CD4-positive, CD25-positive, alpha-beta regulatory T cell (primary cell): ENCODE data around the gene SYVN1. TPM values are rescaled to one million over a fixed set of nuclear protein-coding genes. Genes with fewer than 3 reads are reported as not detected.

ENCODE experiments used
- ATAC-seq, 2 donors: fragments of 150-1000 bp; cut with Tn5 transposase; one replicate each; pipeline ENCODE4 v1.10.0; 2021; ENCODE audit warnings: low read depth in 2 of 2, moderate number of reproducible peaks in 2 of 2, moderate library complexity in 1 of 2
- DNase-seq, 3 donors: peaks; one replicate each; pipeline versions ENCODE4 v3.0.0 to v3.0.0-alpha.2; 2012 to 2022; ENCODE audit warnings: mixed read lengths in 1 of 3
- H3K27ac ChIP-seq: one replicate; pipeline ENCODE4 v1.7.0; 2013; ENCODE audit warnings: mild to moderate bottlenecking, low read length; ENCODE audit not compliant: insufficient read depth, poor library complexity, severe bottlenecking
- H3K27me3 ChIP-seq: one replicate; pipeline ENCODE4 v1.7.0; 2013; ENCODE audit warnings: low read length; ENCODE audit not compliant: control insufficient read depth, insufficient read depth
- H3K36me3 ChIP-seq: one replicate; pipeline ENCODE4 v1.7.0; 2013; ENCODE audit warnings: mild to moderate bottlenecking, low read length, moderate library complexity; ENCODE audit not compliant: control insufficient read depth, insufficient read depth
- H3K4me1 ChIP-seq: 2 replicates; pipeline ENCODE4 v1.7.0; 2013; ENCODE audit warnings: mild to moderate bottlenecking, low read length; ENCODE audit not compliant: insufficient read depth, control insufficient read depth, poor library complexity, severe bottlenecking
- H3K4me3 ChIP-seq: one replicate; pipeline ENCODE4 v1.7.0; 2013; ENCODE audit warnings: low read depth, mild to moderate bottlenecking, low read length, moderate library complexity
- H3K9me3 ChIP-seq, 2 experiments: 1 replicate in 1 of 2; 2 replicates in 1 of 2; pipeline ENCODE4 v1.7.0; 2013; ENCODE audit warnings: low read length in 2 of 2, mild to moderate bottlenecking in 1 of 2, moderate library complexity in 1 of 2; ENCODE audit not compliant: control insufficient read depth in 2 of 2
- H3K27ac Mint-ChIP-seq, 3 donors: one replicate each; pipeline ENCODE4 v1.8.0; 2020 to 2022; ENCODE audit warnings: mild to moderate bottlenecking in 3 of 3, mixed read lengths in 3 of 3, moderate library complexity in 2 of 3
- H3K27me3 Mint-ChIP-seq: one replicate; pipeline ENCODE4 v1.8.0; 2022; ENCODE audit warnings: mild to moderate bottlenecking, mixed read lengths
- H3K36me3 Mint-ChIP-seq: one replicate; pipeline ENCODE4 v1.8.0; 2020; ENCODE audit warnings: mixed read lengths
- H3K4me1 Mint-ChIP-seq, 4 donors: one replicate each; pipeline ENCODE4 v1.8.0; 2020 to 2022; ENCODE audit warnings: mixed read lengths in 4 of 4, mild to moderate bottlenecking in 1 of 4
- H3K4me3 Mint-ChIP-seq, 4 donors: one replicate each; pipeline ENCODE4 v1.8.0; 2020 to 2022; ENCODE audit warnings: mild to moderate bottlenecking in 4 of 4, mixed read lengths in 4 of 4, moderate library complexity in 3 of 4
- H3K9me3 Mint-ChIP-seq, 7 donors: one replicate each; pipeline ENCODE4 v1.8.0; 2020 to 2022; ENCODE audit warnings: mixed read lengths in 7 of 7, mild to moderate bottlenecking in 3 of 7, moderate library complexity in 2 of 7
- polyA plus RNA-seq, 4 donors: library from polyadenylated mRNA; unstranded; fragments of 300-500 nt; fragmentation: Illumina TruSeq; gene quantifications; one replicate each; pipeline ENCODE4 v1.2.3, GENCODE V29; 2021
- total RNA-seq: library from RNA; stranded (reverse); gene quantifications from one replicate; pipeline ENCODE4 v1.2.3, GENCODE V29; 2022

The SYVN1 gene
- total and polyA plus RNA-seq, 5 donors from 2014 or later, result 6.2 to 66.3 (median 7.5) TPM

GRCh38 chr11:65160643-65161042, 26.3 kb upstream of the SYVN1 start:
- Histone ChIP-seq H3K27me3 (no peaks in the 10 kb centered on the region), H3K4me3 (no peak overlapping the region), H3K9me3 (no peaks in the 10 kb centered on the region), H3K36me3 (no peaks in the 10 kb centered on the region), H3K4me1 (no peaks in the 10 kb centered on the region), H3K27ac (no peak overlapping the region)
- Mint-ChIP-seq H3K36me3 (no peaks in the 10 kb centered on the region), H3K9me3 (no peaks in the 10 kb centered on the region), H3K4me3 (no peak overlapping the region), H3K27ac (peak overlapping the region in 1 of 3 donors; percentile 2), H3K4me1 (no peaks in the 10 kb centered on the region), H3K27me3 (peaks cover 20% of the 10 kb centered on the region)
- ATAC-seq (no peak), DNase-seq (no peak)

DNA sequence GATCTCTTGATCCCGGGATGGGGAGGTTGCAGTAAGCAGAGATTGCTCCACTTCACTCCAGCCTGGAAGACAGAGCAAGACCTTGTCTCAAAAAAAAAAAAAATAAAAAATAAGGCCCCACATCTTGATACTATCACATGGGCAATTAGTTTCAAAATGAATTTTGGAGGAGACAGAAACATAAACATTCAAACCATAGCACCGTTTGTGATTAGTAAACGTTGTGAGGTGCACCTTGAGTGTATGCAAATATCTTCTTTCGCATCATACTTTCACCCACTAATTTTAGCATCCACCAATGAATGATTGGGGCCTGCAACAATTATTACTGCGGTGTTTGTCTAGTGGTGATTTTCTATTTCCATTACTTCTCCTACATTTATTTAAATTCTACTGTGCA, 24.7 kb upstream of the SYVN1 start:
- H3K9me3 ChIP-seq, result no peaks in the 10 kb centered on the region
- H3K27ac ChIP-seq, result no peak overlapping the region
- Mint-ChIP-seq H3K9me3 (no peaks in the 10 kb centered on the region), H3K27me3 (peaks cover 16% of the 10 kb centered on the region), H3K4me1 (no peaks in the 10 kb centered on the region), H3K4me3 (no peak overlapping the region), H3K36me3 (no peaks in the 10 kb centered on the region), H3K27ac (no peak overlapping the region)
- H3K27me3 ChIP-seq, result no peaks in the 10 kb centered on the region
- ATAC-seq (no peak), DNase-seq (no peak)
- no peaks in the 10 kb centered on the region for H3K4me1 ChIP-seq
- H3K4me3 ChIP-seq, result no peak overlapping the region
- H3K36me3 ChIP-seq, result no peaks in the 10 kb centered on the region

DNA sequence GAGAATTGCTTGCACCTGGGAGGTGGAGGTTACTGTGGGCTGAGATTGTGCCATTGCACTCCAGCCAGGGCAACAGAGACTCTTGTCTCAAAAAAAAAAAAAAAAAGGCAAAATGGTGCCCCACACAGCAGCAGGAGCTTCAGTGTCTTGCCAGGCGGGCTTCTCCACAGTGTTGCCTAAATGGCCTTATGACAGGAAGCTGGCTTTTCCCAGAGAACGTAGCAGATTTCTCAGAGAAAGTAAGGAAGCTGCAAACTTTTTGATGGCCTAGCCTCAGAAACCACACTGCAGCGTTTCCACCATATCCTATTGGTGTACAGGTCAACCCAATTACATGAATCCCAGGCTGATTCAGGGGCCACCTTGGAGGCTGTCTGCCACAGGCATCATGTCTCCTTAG, 23.0 kb upstream of the SYVN1 start:
- no peak overlapping the region for H3K4me3 ChIP-seq
- DNase-seq, result no peak
- H3K36me3 ChIP-seq, result no peaks in the 10 kb centered on the region
- Mint-ChIP-seq H3K27ac (no peak overlapping the region), H3K4me1 (no peaks in the 10 kb centered on the region), H3K27me3 (peaks cover 32% of the 10 kb centered on the region), H3K36me3 (no peaks in the 10 kb centered on the region), H3K9me3 (no peaks in the 10 kb centered on the region), H3K4me3 (no peak overlapping the region)
- H3K27me3 ChIP-seq, result no peaks in the 10 kb centered on the region
- no peaks in the 10 kb centered on the region for H3K4me1 ChIP-seq
- H3K27ac ChIP-seq, result no peak overlapping the region
- H3K9me3 ChIP-seq, result no peaks in the 10 kb centered on the region
- ATAC-seq, result no peak

DNA sequence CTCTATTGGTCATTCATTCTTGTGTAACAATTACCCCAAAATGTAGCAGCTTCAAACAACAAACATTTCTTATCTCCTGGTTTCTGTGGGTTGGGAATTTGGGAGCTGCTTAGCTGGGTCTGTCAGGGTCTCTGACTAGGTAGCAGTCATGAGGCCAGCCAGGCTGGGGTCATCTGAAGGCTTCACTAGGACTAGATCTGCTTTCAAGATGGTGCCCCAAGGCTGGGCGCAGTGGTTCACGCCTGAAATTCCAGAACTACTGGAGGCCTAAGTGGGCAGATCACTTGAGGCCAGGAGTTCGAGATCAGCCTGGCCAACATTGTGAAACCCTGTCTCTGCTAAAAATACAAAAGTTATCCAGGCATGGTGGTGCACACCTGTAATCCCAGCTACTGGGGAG, 22.6 kb upstream of the SYVN1 start:
- no peak for ATAC-seq

GRCh38 chr11:65156256-65156655, 21.9 kb upstream of the SYVN1 start:
- no peak overlapping the region for H3K27ac ChIP-seq
- no peaks in the 10 kb centered on the region for H3K27me3 ChIP-seq
- no peak for ATAC-seq
- Mint-ChIP-seq H3K27ac (no peak overlapping the region), H3K9me3 (no peaks in the 10 kb centered on the region), H3K4me3 (no peak overlapping the region), H3K27me3 (peaks cover 32% of the 10 kb centered on the region), H3K36me3 (no peaks in the 10 kb centered on the region), H3K4me1 (no peaks in the 10 kb centered on the region)
- no peaks in the 10 kb centered on the region for H3K9me3 ChIP-seq
- no peaks in the 10 kb centered on the region for H3K36me3 ChIP-seq
- no peak for DNase-seq
- no peak overlapping the region for H3K4me3 ChIP-seq
- H3K4me1 ChIP-seq, result no peaks in the 10 kb centered on the region

More for the DNA sequence above, 22.6 kb upstream of the SYVN1 start:
- H3K9me3 ChIP-seq, result no peaks in the 10 kb centered on the region
- Mint-ChIP-seq H3K27me3 (peaks cover 32% of the 10 kb centered on the region), H3K9me3 (no peaks in the 10 kb centered on the region), H3K4me1 (no peaks in the 10 kb centered on the region), H3K36me3 (no peaks in the 10 kb centered on the region), H3K4me3 (no peak overlapping the region), H3K27ac (no peak overlapping the region)
- H3K27me3 ChIP-seq, result no peaks in the 10 kb centered on the region
- H3K4me1 ChIP-seq, result no peaks in the 10 kb centered on the region
- DNase-seq, result no peak
- H3K4me3 ChIP-seq, result no peak overlapping the region
- H3K36me3 ChIP-seq, result no peaks in the 10 kb centered on the region
- no peak overlapping the region for H3K27ac ChIP-seq

DNA sequence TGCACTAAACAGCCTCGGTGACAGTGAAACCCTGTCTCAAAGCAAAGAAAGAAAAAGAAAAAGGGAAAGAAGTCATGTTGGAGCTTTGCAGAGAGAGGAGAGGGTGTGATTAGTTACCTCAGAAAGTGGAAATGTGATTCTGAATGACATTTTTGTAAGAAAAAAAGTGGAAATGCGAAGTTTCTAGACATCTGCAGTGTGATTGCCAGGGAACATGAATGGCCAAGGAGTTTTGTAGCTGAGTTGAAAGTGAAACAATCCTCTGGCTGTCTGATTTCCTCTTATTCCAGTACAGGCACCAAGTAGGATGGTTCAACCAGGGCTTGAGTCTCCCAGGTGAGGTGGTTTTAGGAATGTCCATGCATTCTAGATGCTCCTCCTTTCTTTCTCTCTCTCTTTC, 17.8 kb upstream of the SYVN1 start:
- Histone ChIP-seq H3K4me3 (no peak overlapping the region), H3K27ac (no peak overlapping the region), H3K27me3 (no peaks in the 10 kb centered on the region), H3K4me1 (no peaks in the 10 kb centered on the region), H3K36me3 (no peaks in the 10 kb centered on the region), H3K9me3 (no peaks in the 10 kb centered on the region)
- H3K4me1 Mint-ChIP-seq, result no peaks in the 10 kb centered on the region
- no peak overlapping the region for H3K4me3 Mint-ChIP-seq
- H3K9me3 Mint-ChIP-seq, result no peaks in the 10 kb centered on the region
- no peak for DNase-seq
- no peaks in the 10 kb centered on the region for H3K36me3 Mint-ChIP-seq
- no peak for ATAC-seq
- peak overlapping the region in 1 of 3 donors; percentile 39 for H3K27ac Mint-ChIP-seq
- H3K27me3 Mint-ChIP-seq, result peaks cover 27% of the 10 kb centered on the region

DNA sequence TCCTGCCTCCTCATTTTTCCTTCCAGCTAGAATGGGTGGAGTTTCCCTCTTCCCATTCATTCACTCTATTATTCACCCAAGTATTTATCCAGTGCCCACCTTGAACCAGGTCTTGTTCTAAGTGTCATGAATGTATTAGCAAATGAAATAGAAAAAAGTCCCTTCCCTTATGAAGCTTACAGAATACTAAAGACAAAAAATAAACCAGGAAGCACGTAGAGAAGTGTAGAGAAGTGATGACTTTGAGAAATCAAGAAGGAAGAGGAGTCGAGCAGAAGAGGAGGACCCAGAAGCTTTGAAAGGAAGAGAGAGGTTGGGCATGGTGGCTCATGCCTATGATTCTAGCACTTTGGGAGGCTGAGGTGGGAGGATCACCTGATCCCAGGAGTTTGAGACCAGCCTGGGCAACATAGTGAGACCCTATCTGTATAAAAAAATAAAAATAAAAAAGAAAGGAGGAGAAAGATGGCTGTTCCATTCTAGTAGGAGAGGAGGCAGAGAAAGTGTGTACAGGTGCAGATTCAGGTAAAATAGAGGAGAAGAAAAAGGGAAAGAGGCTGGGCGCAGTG, 17.1 kb upstream of the SYVN1 start:
- ATAC-seq (no peak), DNase-seq (no peak)
- no peaks in the 10 kb centered on the region for H3K4me1 ChIP-seq
- no peaks in the 10 kb centered on the region for H3K9me3 Mint-ChIP-seq
- H3K27me3 ChIP-seq, result no peaks in the 10 kb centered on the region
- no peaks in the 10 kb centered on the region for H3K4me1 Mint-ChIP-seq
- H3K27ac ChIP-seq, result no peak overlapping the region
- no peaks in the 10 kb centered on the region for H3K9me3 ChIP-seq
- peaks cover 27% of the 10 kb centered on the region for H3K27me3 Mint-ChIP-seq
- no peak overlapping the region for H3K4me3 Mint-ChIP-seq
- H3K4me3 ChIP-seq, result no peak overlapping the region
- peak overlapping the region in 1 of 3 donors; percentile 27 for H3K27ac Mint-ChIP-seq
- H3K36me3 ChIP-seq, result no peaks in the 10 kb centered on the region
- no peaks in the 10 kb centered on the region for H3K36me3 Mint-ChIP-seq

DNA sequence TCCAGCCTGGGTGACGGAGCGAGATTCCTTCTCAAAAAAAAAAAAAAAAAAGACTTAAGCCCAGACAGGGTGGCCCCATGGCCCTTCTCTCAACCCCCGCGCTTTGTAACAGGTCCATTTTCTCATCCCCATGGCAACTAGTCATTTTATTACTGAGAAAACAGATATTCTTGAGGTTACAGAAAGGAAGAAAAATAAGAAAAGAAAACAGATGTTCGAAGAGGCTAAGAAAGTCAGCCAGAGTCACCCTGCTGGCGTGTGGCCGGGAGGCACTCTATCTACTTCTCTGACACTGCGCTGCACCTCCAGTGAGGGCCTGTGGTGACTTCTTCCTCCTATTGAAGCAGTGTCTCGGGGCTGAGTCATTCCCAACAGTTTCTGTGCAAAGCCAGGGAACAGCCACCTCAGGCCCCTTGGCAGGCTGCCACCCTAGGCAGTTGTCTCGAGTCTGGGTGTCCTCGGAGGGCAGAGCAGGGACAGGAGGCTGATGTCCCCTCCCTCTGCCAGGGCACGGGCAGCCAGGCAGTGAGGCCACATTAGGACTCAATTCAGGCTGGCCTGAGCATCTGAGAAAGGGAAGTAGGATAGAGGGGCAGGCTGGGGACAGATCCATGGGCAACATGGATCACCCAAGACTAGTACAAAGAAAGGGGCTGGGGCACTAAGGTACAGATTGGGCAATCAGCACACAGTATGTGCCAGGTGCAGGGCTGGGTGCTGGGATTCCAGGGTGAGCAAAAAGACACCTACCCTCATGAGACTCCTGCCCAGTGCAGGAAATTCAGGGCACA, 16.4 kb upstream of the SYVN1 start:
- Mint-ChIP-seq H3K4me3 (no peak overlapping the region), H3K27ac (peak overlapping the region in 1 of 3 donors; percentile 27), H3K27me3 (peaks cover 30% of the 10 kb centered on the region), H3K9me3 (no peaks in the 10 kb centered on the region), H3K36me3 (no peaks in the 10 kb centered on the region), H3K4me1 (no peaks in the 10 kb centered on the region)
- H3K27ac ChIP-seq, result no peak overlapping the region
- H3K4me1 ChIP-seq, result no peaks in the 10 kb centered on the region
- H3K4me3 ChIP-seq, result no peak overlapping the region
- DNase-seq (no peak), ATAC-seq (peak; percentile 50)
- H3K27me3 ChIP-seq, result no peaks in the 10 kb centered on the region
- H3K9me3 ChIP-seq, result no peaks in the 10 kb centered on the region
- H3K36me3 ChIP-seq, result no peaks in the 10 kb centered on the region
